ENCODE results near the gene DCST2. TPM values are rescaled to one million over a fixed set of nuclear protein-coding genes. Genes with fewer than 3 reads are reported as not detected.
A peak's percentile ranks its signal among the peaks of the same experiment; 100 is the strongest.

DCST2 gene
- polyA plus RNA-seq, 3 donors = 2.6 TPM; not detected in 2

- H4K20me1 ChIP-seq (ENCODE audit: insufficient read depth, low read length) = peaks cover 28% of the 10 kb centered on the region
- WGBS (ENCODE audit: insufficient coverage) = 0% methylated on average over 1 of the region's 24 CpGs
- no peak for TF ChIP-seq CTCF (IDR thresholded peaks at IDR 0.05)
- no peaks in the 10 kb centered on the region for H3K9me3 Mint-ChIP-seq
- peaks cover 32% of the 10 kb centered on the region for H3K4me1 Mint-ChIP-seq
- no peaks in the 10 kb centered on the region for H3K36me3 ChIP-seq (replicated peaks in 1 of 2; ENCODE audit: control insufficient read depth in 1 of 2, insufficient read depth in 2 of 2, low read length in 2 of 2)
- H3K27ac ChIP-seq (ENCODE audit: low read depth in 1 of 2, low read length in 2 of 2) = peak overlapping the region; percentile 94 to 98
- H3K27me3 Mint-ChIP-seq (ENCODE audit: low read depth in 3 of 3) = peaks cover 0 to 3% (median 0%) of the 10 kb centered on the region in 3 donors
- H3K4me3 ChIP-seq (replicated peaks in 1 of 3; ENCODE audit: low read depth in 2 of 3, low read length in 3 of 3) = peak overlapping the region; percentile 61 to 95 (median 92)
- H3K79me2 ChIP-seq (ENCODE audit: insufficient read depth, low read length) = peaks cover 75% of the 10 kb centered on the region
- H3K9me3 ChIP-seq (replicated peaks in 1 of 2; ENCODE audit: control insufficient read depth in 1 of 2, insufficient read depth in 1 of 2, low read length in 2 of 2) = no peaks in the 10 kb centered on the region
- peak overlapping the region; percentile 82 for H3K9ac ChIP-seq (ENCODE audit: insufficient read depth, low read length, poor library complexity, severe bottlenecking)
- peak overlapping the region; percentile 89 for H2AFZ ChIP-seq (ENCODE audit: insufficient read depth, low read depth, low read length, poor library complexity, severe bottlenecking)
- H3K4me2 ChIP-seq (replicated peaks; ENCODE audit: extremely low read depth, low read length, poor library complexity, severe bottlenecking) = peak overlapping the region; percentile 99
- DNase-seq = peak; percentile 57 to 60 (median 58)
- intact Hi-C loops (cut with micrococcal nuclease) = no loop called here
- H3K36me3 Mint-ChIP-seq = peaks cover 10 to 25% of the 10 kb centered on the region in 2 donors
- H3K27me3 ChIP-seq (ENCODE audit: control insufficient read depth in 2 of 2, insufficient read depth in 2 of 2, low read length in 2 of 2) = no peaks in the 10 kb centered on the region
- no peak overlapping the region for H3K27ac Mint-ChIP-seq
- peaks cover 40 to 48% of the 10 kb centered on the region in 2 donors for H3K4me1 ChIP-seq (ENCODE audit: control insufficient read depth in 1 of 2, insufficient read depth in 2 of 2, low read length in 2 of 2)
- H3K4me3 Mint-ChIP-seq = no peak overlapping the region
Observed at GRCh38 chr1:154975409-154976059, 58.0 kb downstream of the DCST2 start.

DNA sequence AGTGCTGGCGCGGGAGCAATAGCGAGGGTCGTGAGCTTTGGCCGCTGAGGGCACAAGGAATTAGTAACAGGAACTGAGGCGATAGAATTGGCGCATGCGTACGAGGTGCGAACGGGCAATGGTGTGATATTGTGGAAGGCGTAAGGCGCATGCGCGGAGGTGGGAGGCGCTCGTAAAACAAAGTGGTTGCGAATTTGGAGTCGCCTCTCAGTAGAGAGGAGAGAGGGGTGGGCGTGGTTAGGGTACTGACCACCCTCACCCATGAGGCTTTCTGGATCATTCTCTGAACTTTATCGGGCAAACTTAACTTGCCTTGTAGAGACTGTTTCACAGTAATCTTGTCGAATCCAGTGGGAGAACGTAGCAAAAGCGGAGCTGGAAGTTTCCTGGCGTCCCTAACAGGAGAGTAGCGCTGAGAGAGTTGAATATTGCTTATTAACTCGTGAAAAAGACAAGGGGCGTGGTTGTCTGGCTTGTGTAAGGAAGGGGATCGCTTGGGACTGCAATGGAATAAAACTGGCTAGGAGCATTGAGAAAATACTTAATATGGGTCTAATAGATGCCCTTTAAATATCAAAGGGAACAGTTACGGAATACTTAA is 58.7 kb downstream of the DCST2 start:
- Histone ChIP-seq H4K20me1 (ENCODE audit: insufficient read depth, low read length) (peaks cover 35% of the 10 kb centered on the region), H3K9ac (ENCODE audit: insufficient read depth, low read length, poor library complexity, severe bottlenecking) (peak overlapping the region; percentile 82), H3K4me1 (ENCODE audit: control insufficient read depth in 1 of 2, insufficient read depth in 2 of 2, low read length in 2 of 2) (peaks cover 47 to 54% of the 10 kb centered on the region in 2 donors), H3K79me2 (ENCODE audit: insufficient read depth, low read length) (peaks cover 81% of the 10 kb centered on the region), H3K36me3 (replicated peaks in 1 of 2; ENCODE audit: control insufficient read depth in 1 of 2, insufficient read depth in 2 of 2, low read length in 2 of 2) (peaks cover 0 to 2% of the 10 kb centered on the region in 2 donors), H3K4me3 (replicated peaks in 1 of 3; ENCODE audit: low read depth in 2 of 3, low read length in 3 of 3) (peak overlapping the region; percentile 61 to 95 (median 92)), H3K27ac (ENCODE audit: low read depth in 1 of 2, low read length in 2 of 2) (peak overlapping the region; percentile 94 to 98), H3K4me2 (replicated peaks; ENCODE audit: extremely low read depth, low read length, poor library complexity, severe bottlenecking) (peak overlapping the region; percentile 99), H3K27me3 (ENCODE audit: control insufficient read depth in 2 of 2, insufficient read depth in 2 of 2, low read length in 2 of 2) (no peaks in the 10 kb centered on the region), H3K9me3 (replicated peaks in 1 of 2; ENCODE audit: control insufficient read depth in 1 of 2, insufficient read depth in 1 of 2, low read length in 2 of 2) (no peaks in the 10 kb centered on the region), H2AFZ (ENCODE audit: insufficient read depth, low read depth, low read length, poor library complexity, severe bottlenecking) (peak overlapping the region; percentile 89)
- Mint-ChIP-seq H3K4me1 (peaks cover 37% of the 10 kb centered on the region), H3K27me3 (ENCODE audit: low read depth in 3 of 3) (peaks cover 0 to 3% (median 0%) of the 10 kb centered on the region in 3 donors), H3K9me3 (no peaks in the 10 kb centered on the region), H3K4me3 (no peak overlapping the region), H3K36me3 (peaks cover 10 to 21% of the 10 kb centered on the region in 2 donors), H3K27ac (no peak overlapping the region)
- intact Hi-C loops (cut with micrococcal nuclease) = loop anchor here (5.0 kb wide), 3 partner anchors 32 to 87 kb away; partner anchors contain the start of gene EFNA4 (in 1 of the 2)
- WGBS (ENCODE audit: insufficient coverage) = 0% methylated on average over 27 of the region's 30 CpGs
- peak; percentile 95 to 96 (median 96) for DNase-seq
- no peak for TF ChIP-seq CTCF (IDR thresholded peaks at IDR 0.05)
